ENCODE results near the gene NHSL1. TPM values are rescaled to one million over a fixed set of nuclear protein-coding genes. Genes with fewer than 3 reads are reported as not detected.

The NHSL1 gene
- total RNA-seq, 2 experiments from 2014 or later: 0.53 to 0.70 TPM

DNA sequence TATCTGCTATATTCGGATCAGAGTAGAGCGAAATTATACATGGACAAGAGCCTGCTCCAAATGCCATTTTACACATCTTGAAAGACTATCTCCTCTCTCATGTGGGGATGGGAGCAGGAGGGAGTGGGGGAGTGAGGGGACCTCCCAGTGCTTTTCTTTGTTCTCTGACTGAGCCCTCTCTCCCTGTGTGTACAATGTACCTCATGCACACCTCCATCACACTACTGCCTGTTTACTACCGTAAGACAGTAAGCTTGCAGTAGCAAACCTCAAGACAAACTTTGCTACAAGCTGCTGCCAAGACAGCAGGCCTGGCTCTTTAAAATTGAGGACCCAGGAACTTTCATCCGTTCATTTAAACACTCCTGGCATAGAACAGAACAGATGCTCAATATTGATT lies 7.2 kb downstream of the NHSL1 start:
- no peaks in the 10 kb centered on the region for H3K27me3 Mint-ChIP-seq

GRCh38 chr6:138491017-138491416 lies 8.3 kb downstream of the NHSL1 start:
- intact Hi-C loops (cut with DNase I, micrococcal nuclease): no loop called here
- Mint-ChIP-seq H3K27ac (no peak overlapping the region), H3K9me3 (ENCODE audit: low read depth) (no peaks in the 10 kb centered on the region), H3K27me3 (no peaks in the 10 kb centered on the region), H3K4me1 (no peaks in the 10 kb centered on the region), H3K4me3 (no peak overlapping the region), H3K36me3 (ENCODE audit: low read depth) (no peaks in the 10 kb centered on the region)
- CTCF ChIA-PET: interaction anchor here (0.6 to 0.8 kb wide), 5 partner anchors 14 to 205 kb away, joined by 3 read pairs; no protein-coding TSS in a partner anchor
- no peak for ATAC-seq
- POLR2A ChIA-PET: no interaction called here
- DNase-seq: no peak

More for the DNA sequence above, 7.2 kb downstream of the NHSL1 start:
- no peak for ATAC-seq
- POLR2A ChIA-PET: no interaction called here
- no peak overlapping the region for H3K4me3 Mint-ChIP-seq
- H3K36me3 Mint-ChIP-seq (ENCODE audit: low read depth): no peaks in the 10 kb centered on the region
- intact Hi-C loops (cut with DNase I, micrococcal nuclease): no loop called here
- H3K9me3 Mint-ChIP-seq (ENCODE audit: low read depth): no peaks in the 10 kb centered on the region
- CTCF ChIA-PET: interaction anchor here (0.7 to 0.8 kb wide), 2 partner anchors 10 to 25 kb away, joined by 3 read pairs; no protein-coding TSS in a partner anchor
- DNase-seq: no peak
- no peak overlapping the region for H3K27ac Mint-ChIP-seq
- H3K4me1 Mint-ChIP-seq: no peaks in the 10 kb centered on the region

- intact Hi-C loops (cut with DNase I, micrococcal nuclease): no loop called here
- ChIA-PET POLR2A (no interaction called here), CTCF (interaction anchor here (1.3 kb wide), 1 partner anchor 9 kb away, joined by 3 read pairs; the partner anchor contains the start of gene NHSL1)
- ATAC-seq (no peak), DNase-seq (no peak)
- Mint-ChIP-seq H3K4me1 (no peaks in the 10 kb centered on the region), H3K27me3 (no peaks in the 10 kb centered on the region), H3K4me3 (no peak overlapping the region), H3K9me3 (ENCODE audit: low read depth) (no peaks in the 10 kb centered on the region), H3K36me3 (ENCODE audit: low read depth) (no peaks in the 10 kb centered on the region), H3K27ac (no peak overlapping the region)
Observed at GRCh38 chr6:138489846-138490245, 9.4 kb downstream of the NHSL1 start.

DNA sequence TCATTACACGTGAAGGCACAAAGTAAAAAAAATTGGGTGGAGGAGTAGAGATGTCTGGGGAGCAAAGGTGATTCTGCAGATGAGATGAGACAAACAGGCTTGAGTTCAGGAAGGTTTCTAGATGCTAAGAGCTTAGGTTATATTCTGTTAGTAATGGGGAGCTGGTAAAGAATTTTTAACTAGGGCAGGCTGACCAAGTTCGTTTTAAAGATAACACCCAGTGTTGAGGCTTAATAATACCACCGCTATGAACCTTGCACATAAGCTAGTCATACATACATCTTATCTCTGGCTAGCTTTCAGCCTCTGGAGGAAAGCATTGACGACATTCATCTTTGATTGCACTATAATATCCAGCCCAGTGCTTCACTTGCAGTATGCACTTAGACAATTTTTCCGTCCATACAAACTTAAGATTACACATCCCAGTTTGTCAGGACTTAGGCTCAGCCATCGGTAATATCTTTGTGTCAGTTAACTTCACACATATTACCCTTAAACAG lies 12.1 kb downstream of the NHSL1 start:
- Mint-ChIP-seq H3K27me3 (no peaks in the 10 kb centered on the region), H3K27ac (no peak overlapping the region), H3K4me3 (no peak overlapping the region), H3K4me1 (no peaks in the 10 kb centered on the region), H3K9me3 (ENCODE audit: low read depth) (no peaks in the 10 kb centered on the region), H3K36me3 (ENCODE audit: low read depth) (no peaks in the 10 kb centered on the region)
- ATAC-seq: no peak
- ChIA-PET CTCF (interaction anchor here (0.9 to 1.2 kb wide), 2 partner anchors 22 to 32 kb away, joined by 3 to 6 read pairs; no protein-coding TSS in a partner anchor), POLR2A (no interaction called here)
- no peak for DNase-seq
- intact Hi-C loops (cut with DNase I, micrococcal nuclease): no loop called here

- no peaks in the 10 kb centered on the region for H3K9me3 Mint-ChIP-seq (ENCODE audit: low read depth)
- ATAC-seq (no peak), DNase-seq (no peak)
- ChIA-PET POLR2A (no interaction called here), CTCF (interaction anchor here (0.6 to 1.2 kb wide), 3 partner anchors 23 to 168 kb away, joined by 3 to 6 read pairs (median 3); no protein-coding TSS in a partner anchor)
- H3K27ac Mint-ChIP-seq: no peak overlapping the region
- no peaks in the 10 kb centered on the region for H3K4me1 Mint-ChIP-seq
- intact Hi-C loops (cut with DNase I, micrococcal nuclease): no loop called here
- H3K27me3 Mint-ChIP-seq: no peaks in the 10 kb centered on the region
- no peak overlapping the region for H3K4me3 Mint-ChIP-seq
- H3K36me3 Mint-ChIP-seq (ENCODE audit: low read depth): no peaks in the 10 kb centered on the region
Observed at GRCh38 chr6:138486249-138487101, 12.8 kb downstream of the NHSL1 start.

DNA sequence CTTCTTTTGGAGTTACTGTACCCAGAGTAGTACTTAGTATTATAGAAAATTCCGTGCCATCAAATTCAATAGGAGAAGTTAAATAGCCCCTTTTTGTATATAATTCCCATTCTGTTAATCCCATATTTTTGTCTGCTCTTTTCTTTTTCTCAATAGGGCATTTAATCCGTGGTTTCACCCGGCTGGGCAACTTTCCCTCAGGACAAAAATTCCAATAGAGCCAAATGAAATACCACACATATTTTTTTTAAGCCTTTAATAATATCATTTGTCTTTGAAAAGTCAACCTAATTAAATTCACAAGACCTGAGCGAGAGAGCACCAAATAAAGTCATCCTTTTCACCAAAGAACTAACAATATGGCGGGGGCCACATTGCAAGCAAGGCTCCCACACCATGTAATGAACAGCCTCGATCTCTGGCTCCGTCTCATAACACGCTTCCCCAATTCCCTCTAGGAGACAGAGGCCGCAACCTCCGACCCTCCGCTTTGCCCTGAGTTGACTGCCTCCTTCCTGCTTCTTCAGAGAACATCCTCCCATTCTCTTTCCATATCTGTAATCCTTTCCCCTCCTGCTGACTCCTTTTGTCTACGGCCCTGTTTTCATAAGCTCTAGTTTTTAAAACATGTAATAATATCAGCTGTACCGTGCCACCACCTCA lies 13.6 kb downstream of the NHSL1 start:
- no peak for DNase-seq
- no peak overlapping the region for H3K4me3 Mint-ChIP-seq
- H3K27me3 Mint-ChIP-seq: no peaks in the 10 kb centered on the region
- no peaks in the 10 kb centered on the region for H3K36me3 Mint-ChIP-seq (ENCODE audit: low read depth)
- no peaks in the 10 kb centered on the region for H3K9me3 Mint-ChIP-seq (ENCODE audit: low read depth)
- CTCF ChIA-PET: interaction anchor here (0.6 kb wide), 1 partner anchor 169 kb away, joined by 3 read pairs; no protein-coding TSS in a partner anchor
- no peak for ATAC-seq
- H3K4me1 Mint-ChIP-seq: no peaks in the 10 kb centered on the region
- no peak overlapping the region for H3K27ac Mint-ChIP-seq
- POLR2A ChIA-PET: no interaction called here
- intact Hi-C loops (cut with DNase I, micrococcal nuclease): no loop called here

- Mint-ChIP-seq H3K27me3 (no peaks in the 10 kb centered on the region), H3K4me1 (no peaks in the 10 kb centered on the region), H3K36me3 (ENCODE audit: low read depth) (no peaks in the 10 kb centered on the region), H3K9me3 (ENCODE audit: low read depth) (no peaks in the 10 kb centered on the region), H3K27ac (no peak overlapping the region), H3K4me3 (no peak overlapping the region)
- DNase-seq (no peak), ATAC-seq (no peak)
- ChIA-PET POLR2A (no interaction called here), CTCF (interaction anchor here (0.9 kb wide), 1 partner anchor 56 kb away, joined by 3 read pairs; no protein-coding TSS in a partner anchor)
- intact Hi-C loops (cut with DNase I, micrococcal nuclease): no loop called here
Observed at GRCh38 chr6:138485005-138485545, 14.2 kb downstream of the NHSL1 start.

DNA sequence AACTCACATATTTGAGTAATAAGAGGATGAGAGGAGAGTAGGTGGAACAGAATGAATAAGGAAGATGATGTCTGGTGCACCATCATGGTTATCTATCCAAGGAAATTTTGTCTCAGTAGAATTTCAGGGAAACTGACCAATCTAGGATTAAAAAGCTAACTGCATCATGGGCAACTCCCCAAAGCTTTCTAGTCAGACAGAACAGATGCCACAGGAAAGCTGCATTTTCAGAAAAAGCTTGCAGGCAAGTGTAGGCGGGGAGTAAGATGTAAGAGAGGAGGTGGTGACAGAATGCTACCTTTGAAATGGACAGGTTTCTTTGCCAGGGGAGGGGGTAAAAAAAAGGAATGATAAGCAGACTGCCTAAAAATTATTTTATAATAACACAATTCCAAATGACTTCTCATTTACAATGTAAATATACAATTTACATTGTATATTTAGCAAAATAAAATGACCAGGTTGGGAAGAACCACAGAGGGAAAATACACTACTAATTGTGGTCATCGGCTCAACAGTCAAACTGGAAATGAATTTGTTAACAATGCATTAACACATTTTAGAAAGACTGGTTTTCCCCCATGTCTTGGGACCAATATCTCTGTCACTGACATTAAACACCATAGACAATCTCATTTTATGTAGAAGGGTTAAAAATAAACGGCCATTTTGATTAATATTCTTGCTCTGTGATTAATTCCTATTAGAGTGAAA lies 15.1 kb downstream of the NHSL1 start:
- H3K9me3 Mint-ChIP-seq (ENCODE audit: low read depth): no peaks in the 10 kb centered on the region
- no peaks in the 10 kb centered on the region for H3K36me3 Mint-ChIP-seq (ENCODE audit: low read depth)
- H3K27me3 Mint-ChIP-seq: no peaks in the 10 kb centered on the region
- ChIA-PET POLR2A (no interaction called here), CTCF (interaction anchor here (0.9 kb wide), 1 partner anchor 56 kb away, joined by 3 read pairs; no protein-coding TSS in a partner anchor)
- intact Hi-C loops (cut with DNase I, micrococcal nuclease): no loop called here
- no peaks in the 10 kb centered on the region for H3K4me1 Mint-ChIP-seq
- ATAC-seq (no peak), DNase-seq (no peak)
- H3K27ac Mint-ChIP-seq: no peak overlapping the region
- no peak overlapping the region for H3K4me3 Mint-ChIP-seq

DNA sequence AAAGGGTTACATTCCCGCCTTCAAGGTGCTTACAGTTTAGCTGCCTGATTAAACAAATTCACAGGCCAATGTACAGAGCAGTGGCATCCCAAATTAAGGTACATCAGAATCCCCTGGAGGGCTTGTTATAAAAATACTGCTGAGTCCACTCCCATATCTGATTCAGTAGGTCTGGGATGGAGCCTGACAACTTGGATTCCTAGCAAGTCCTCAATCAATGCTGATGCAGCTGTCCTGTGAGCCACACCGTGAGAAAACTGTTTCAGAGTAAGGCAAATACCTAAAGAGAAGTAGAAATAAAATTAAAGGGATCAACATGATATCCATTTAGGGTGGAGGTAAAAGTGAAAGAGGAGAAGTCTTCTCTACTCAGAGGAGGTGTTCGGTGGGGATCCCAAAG lies 16.5 kb downstream of the NHSL1 start:
- H3K27me3 Mint-ChIP-seq: no peaks in the 10 kb centered on the region
- ATAC-seq (no peak), DNase-seq (no peak)
- no peak overlapping the region for H3K4me3 Mint-ChIP-seq
- no peak overlapping the region for H3K27ac Mint-ChIP-seq
- CTCF ChIA-PET: interaction anchor here (0.6 to 0.9 kb wide), 2 partner anchors 11 to 496 kb away, joined by 3 read pairs; no protein-coding TSS in a partner anchor
- no peaks in the 10 kb centered on the region for H3K36me3 Mint-ChIP-seq (ENCODE audit: low read depth)
- no peaks in the 10 kb centered on the region for H3K4me1 Mint-ChIP-seq
- no peaks in the 10 kb centered on the region for H3K9me3 Mint-ChIP-seq (ENCODE audit: low read depth)
- intact Hi-C loops (cut with DNase I, micrococcal nuclease): no loop called here
- POLR2A ChIA-PET: interaction anchor here (0.6 kb wide), 1 partner anchor 18 kb away, joined by 3 read pairs; no protein-coding TSS in a partner anchor

- CTCF ChIA-PET: no interaction called here
- H3K27me3 Mint-ChIP-seq: no peaks in the 10 kb centered on the region
- H3K36me3 Mint-ChIP-seq (ENCODE audit: low read depth): no peaks in the 10 kb centered on the region
- H3K9me3 Mint-ChIP-seq (ENCODE audit: low read depth): no peaks in the 10 kb centered on the region
- no peak overlapping the region for H3K27ac Mint-ChIP-seq
- intact Hi-C loops (cut with DNase I, micrococcal nuclease): no loop called here
- DNase-seq (no peak), ATAC-seq (no peak)
- no peak overlapping the region for H3K4me3 Mint-ChIP-seq
- no peaks in the 10 kb centered on the region for H3K4me1 Mint-ChIP-seq
- POLR2A ChIA-PET: no interaction called here
Observed at GRCh38 chr6:138480279-138480949, 18.9 kb downstream of the NHSL1 start.
